Retina (tissue), 1 donor: ENCODE measurements around the gene RBM20.
"Not testable (repeated sequence)": the region's sequence is repeated elsewhere in the genome, so short reads cannot be mapped to it uniquely, and the experiment has no call there.

Experiments used
- DNase-seq: peaks from one replicate; pipeline ENCODE4 v3.0.0-alpha.2; 2016

Gene RBM20

DNA sequence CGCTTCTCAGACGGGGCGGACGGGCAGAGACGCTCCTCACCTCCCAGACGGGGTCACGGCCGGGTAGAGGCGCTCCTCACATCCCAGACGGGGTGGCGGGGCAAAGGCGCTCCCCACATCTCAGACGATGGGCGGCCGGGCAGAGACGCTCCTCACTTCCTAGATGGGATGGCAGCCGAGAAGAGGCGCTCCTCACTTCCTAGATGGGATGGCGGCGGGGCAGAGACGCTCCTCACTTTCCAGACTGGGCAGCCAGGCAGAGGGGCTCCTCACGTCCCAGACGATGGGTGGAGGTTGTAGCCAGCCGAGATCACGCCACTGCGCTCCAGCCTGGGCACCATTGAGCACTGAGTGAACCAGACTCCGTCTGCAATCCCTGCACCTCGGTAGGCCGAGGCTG is 123.5 kb downstream of the RBM20 start:
- DNase-seq = not testable (repeated sequence)

- DNase-seq = no peak
These were observed 126.1 kb downstream of the RBM20 start for GRCh38 chr10:110770243-110770642.

DNA sequence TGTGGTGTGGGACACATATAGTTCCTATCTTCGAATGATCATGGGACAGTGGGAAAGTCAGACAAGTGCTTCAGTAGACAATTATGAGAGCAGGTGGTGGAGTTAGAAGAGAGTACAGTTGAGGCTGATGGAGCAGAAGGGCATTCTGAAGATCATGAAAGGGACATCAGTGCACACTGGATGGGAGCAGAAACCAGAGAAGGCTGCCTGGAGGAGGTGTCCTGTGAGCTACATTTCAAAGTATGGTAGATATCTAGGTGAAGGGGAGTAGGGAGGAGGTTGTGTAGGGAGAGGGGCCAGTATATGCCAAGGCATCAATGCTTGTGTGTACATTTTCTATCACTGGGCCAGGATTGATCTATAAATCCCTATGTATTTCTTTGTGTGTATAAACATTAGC is 127.3 kb downstream of the RBM20 start:
- DNase-seq = no peak

DNA sequence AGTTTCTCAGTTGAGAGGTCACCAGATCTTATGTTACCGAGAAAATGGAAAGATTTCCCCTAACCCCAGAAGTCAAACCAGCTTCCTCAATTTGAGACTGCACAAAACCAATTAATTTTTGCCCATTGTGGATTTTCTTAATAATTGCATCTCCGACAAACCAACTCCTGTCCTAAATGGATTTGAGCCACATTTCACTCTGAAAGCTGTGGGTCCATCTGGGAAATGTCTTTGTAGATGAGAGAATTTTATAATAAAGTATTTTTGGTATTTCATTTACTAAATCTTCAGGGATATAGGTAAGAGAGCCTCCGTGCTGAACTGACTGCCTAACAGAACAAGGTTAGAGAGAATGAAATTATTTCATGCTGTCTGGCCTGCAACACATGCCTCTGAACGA is 127.9 kb downstream of the RBM20 start:
- DNase-seq = no peak

GRCh38 chr10:110772454-110773025 is 128.4 kb downstream of the RBM20 start:
- DNase-seq = no peak

- DNase-seq = no peak
These were observed 129.5 kb downstream of the RBM20 start for GRCh38 chr10:110773693-110774068.

DNA sequence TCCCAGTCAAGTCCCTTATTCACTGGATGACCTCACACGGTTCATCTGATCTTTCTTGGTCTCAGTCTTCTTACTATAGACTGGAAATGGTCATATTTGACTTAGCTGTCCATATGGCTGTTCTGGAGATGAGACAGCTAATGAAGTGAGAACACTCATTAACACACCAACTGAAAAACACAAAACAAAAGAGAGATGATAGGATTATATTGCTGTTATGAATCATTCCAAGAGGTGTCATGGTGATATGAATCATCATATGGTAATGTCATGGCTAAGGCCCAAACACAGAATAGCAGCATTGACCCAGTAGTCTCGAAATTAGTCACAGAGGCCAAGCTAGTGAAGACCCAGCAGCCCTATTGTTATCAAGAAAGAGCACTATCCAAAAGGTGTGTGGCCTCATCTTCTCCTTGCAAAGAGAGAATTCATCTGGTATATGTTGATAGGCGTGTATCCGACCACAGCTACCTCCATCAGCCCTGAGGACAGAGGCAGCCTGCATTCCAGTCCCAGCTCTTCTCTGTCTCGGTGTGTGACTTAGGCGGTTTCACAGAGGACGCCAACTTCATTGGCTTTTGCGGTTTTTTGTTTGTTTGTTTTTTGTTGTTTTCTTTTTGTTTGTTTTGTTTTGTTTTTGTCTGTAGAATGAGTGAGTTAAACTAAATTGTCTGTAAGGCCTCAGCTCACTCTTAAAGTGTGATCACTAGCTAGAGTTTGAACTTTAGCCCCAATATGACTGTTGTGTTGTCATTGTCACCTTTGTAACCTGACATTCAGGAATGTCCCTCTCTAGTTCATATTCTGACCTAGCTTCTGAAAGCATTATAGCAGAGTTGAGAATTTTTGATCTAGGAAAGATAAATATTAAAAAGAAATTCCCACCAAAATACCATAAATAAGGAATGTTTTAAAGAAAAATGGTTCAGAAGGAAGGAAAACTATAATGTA is 130.2 kb downstream of the RBM20 start:
- DNase-seq = no peak

DNA sequence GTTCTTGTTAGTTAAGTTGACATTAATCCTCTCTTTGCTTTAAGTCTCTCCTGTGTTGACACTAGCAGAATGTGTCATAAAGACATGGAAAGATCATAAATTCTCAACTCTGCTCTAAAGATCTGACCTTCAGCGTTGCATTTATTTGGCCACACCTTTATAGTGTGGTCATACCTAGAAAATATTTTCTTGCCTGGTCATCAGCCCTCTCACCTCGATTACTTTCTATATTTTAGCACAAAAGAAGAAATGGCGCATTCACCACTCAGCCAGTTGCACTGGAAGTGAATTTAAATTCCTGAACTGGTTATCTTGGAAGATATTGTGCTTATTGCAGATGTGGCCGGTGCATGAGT is 130.9 kb downstream of the RBM20 start:
- no peak for DNase-seq

GRCh38 chr10:110775406-110775805 is 131.3 kb downstream of the RBM20 start:
- DNase-seq = no peak

DNA sequence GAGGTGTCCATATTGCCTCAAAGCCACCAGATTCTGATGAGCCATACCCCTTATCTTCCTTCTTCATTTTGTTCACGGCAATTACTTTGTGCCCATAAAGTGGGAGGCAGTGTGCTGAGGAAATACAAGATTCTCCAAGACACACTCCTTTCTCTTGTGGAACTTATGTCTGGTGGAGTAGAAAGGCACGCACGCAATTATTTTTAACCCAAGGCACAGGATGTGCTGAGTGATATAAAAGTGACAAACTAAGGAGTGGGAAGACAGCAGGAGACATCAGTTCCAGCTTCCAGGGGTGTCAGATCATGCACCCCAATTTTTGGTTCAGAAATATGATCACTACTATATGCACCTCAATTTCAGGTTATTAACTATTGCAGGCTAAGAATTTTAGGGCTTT is 132.9 kb downstream of the RBM20 start:
- DNase-seq = no peak

DNA sequence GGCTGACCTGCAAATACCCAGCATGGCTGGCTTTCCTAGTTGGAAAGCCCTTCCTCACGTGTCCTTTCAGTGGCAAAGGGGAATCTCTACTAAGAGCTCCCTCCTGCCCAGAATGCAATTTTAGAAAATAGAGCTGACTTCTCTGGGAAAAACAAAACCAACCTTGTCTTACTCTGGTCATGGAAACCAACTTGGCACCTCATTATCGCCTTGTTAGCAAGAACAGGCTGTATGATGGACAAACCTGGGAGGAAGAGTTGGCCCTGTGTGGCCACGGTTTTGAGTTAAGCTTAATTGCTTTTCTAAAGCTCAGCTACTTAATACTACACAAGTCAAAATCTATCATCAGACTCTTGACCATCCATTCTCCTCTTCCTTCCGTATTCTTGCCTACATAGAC is 133.5 kb downstream of the RBM20 start:
- no peak for DNase-seq

DNA sequence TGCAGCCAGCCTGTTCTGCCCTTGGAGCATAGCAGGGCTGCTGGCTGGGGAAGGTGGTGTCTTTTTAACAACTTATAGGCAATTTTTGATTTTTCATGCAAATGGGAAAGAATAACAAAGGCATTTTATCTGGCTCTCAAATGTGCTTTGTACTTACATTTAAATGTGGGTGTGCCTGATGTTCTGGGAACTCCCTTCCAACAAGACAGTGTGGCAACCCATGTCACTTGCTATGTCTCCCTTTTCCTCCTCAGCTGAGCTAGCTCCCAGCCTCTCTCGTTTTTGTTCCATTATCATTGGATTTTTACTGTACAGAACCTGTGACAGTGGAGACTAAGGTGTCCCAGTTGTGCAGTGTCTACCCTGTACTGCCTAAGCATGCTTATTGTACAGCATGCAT is 134.1 kb downstream of the RBM20 start:
- no peak for DNase-seq

GRCh38 chr10:110779489-110779888 is 135.4 kb downstream of the RBM20 start:
- no peak for DNase-seq

DNA sequence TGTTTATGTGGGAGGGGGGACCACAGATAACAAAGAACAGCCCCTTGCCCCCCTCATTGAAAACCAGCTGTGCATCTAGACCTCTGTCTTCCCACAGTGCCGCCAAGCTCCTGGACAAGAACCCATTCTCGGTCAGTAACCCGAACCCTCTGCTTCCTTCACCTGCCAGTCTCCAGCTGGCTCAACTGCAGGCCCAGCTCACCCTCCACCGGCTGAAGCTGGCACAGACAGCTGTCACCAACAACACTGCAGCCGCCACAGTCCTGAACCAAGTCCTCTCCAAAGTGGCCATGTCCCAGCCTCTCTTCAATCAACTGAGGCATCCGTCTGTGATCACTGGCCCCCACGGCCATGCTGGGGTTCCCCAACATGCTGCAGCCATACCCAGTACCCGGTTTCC is 136.6 kb downstream of the RBM20 start:
- no peak for DNase-seq

- DNase-seq = no peak
These were observed 137.0 kb downstream of the RBM20 start for GRCh38 chr10:110781139-110781538.

GRCh38 chr10:110782616-110783015 is 138.5 kb downstream of the RBM20 start:
- no peak for DNase-seq

- no peak for DNase-seq
These were observed 139.5 kb downstream of the RBM20 start for GRCh38 chr10:110783509-110784107.

DNA sequence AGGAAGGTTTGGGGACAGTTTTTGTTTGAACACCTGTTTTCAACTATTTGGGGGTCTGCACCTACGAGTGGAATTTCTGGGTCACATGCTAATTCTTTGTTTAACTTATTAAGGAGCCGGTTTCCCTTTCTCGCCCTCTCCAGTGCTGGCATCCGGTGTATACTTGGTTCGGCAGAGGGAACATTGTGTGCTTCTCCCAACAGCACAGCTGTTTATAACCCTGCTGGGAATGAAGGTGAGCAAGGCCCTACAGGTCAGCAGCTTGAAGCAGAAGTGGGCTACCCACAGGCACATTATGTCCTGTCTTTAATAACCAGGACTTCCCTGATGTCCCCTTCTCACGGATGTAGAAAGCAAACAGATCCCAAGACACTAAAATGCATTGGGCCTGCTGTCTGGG is 140.1 kb downstream of the RBM20 start:
- no peak for DNase-seq

GRCh38 chr10:110786172-110786571 is 142.0 kb downstream of the RBM20 start:
- no peak for DNase-seq

- DNase-seq = no peak
These were observed 144.7 kb downstream of the RBM20 start for GRCh38 chr10:110788620-110789385.

DNA sequence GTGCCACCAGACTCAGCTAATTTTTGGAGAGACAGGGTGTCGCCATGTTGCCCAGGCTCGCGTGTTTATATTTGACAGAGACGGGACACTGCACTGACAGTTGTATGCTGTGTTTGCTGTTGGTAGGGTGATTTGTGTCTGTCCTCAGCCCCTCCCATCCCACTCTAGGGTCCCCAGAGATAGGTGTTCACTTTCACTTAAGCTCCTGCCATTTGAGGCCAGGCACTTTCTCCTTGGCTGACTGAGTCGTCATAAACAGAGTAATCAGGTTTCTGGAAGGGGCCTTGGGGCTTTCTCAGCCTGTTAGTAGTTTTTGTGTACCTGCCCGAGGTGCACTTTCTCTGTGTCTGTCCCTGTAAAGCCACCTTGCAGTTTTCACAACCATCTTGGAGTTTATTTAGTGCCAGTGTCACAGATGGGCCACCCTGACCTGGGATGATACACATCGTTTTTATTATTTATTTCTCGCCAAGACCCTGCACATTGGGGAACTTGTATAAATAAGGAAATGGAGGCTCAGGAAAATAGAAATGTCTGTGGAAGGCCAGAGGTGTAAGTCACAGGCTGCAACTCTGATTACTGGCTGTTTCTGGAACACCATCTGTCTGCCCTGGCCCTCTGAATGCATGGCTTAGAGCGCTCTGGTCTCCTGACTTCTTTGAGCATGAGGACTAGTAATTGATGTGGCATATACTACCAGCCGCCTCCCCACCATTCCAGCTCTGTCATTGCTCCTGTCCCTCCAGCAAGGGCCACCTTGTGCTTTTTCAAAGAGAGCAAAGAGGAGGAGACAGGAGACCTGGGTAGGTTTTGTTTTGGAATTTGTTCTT is 145.7 kb downstream of the RBM20 start:
- DNase-seq = peak; percentile 52

- no peak for DNase-seq
These were observed 146.9 kb downstream of the RBM20 start for GRCh38 chr10:110790913-110791506.
